ENCODE measurements around the gene PFDN1. TPM values are rescaled to one million over a fixed set of nuclear protein-coding genes. Genes with fewer than 3 reads are reported as not detected.
A peak's percentile ranks its signal among the peaks of the same experiment; 100 is the strongest.

Gene PFDN1
- total and polyA plus RNA-seq, 2 donors = 40.6 to 86.5 TPM

GRCh38 chr5:140255460-140256157 lies 47.3 kb downstream of the PFDN1 start:
- WGBS = 88% methylated on average over 4 of the region's 4 CpGs
- no peak for DNase-seq (ENCODE audit: extremely low spot score)
- Histone ChIP-seq H3K4me3 (ENCODE audit: low read depth, low read length) (no peak overlapping the region), H3K27ac (ENCODE audit: low read depth) (no peak overlapping the region), H3K4me1 (ENCODE audit: insufficient read depth) (no peaks in the 10 kb centered on the region), H3K36me3 (ENCODE audit: insufficient read depth) (no peaks in the 10 kb centered on the region)

- no peak overlapping the region for H3K4me3 ChIP-seq (ENCODE audit: low read depth, low read length)
- no peak for DNase-seq (ENCODE audit: extremely low spot score)
- WGBS = 32% methylated on average over 4 of the region's 4 CpGs
- H3K4me1 ChIP-seq (ENCODE audit: insufficient read depth) = no peaks in the 10 kb centered on the region
- H3K27ac ChIP-seq (ENCODE audit: low read depth) = no peak overlapping the region
- no peaks in the 10 kb centered on the region for H3K36me3 ChIP-seq (ENCODE audit: insufficient read depth)
Observed at GRCh38 chr5:140253985-140254384, 48.9 kb downstream of the PFDN1 start.

- WGBS = 96% methylated on average over 10 of the region's 10 CpGs
- no peak for DNase-seq (ENCODE audit: extremely low spot score)
- Histone ChIP-seq H3K36me3 (ENCODE audit: insufficient read depth) (no peaks in the 10 kb centered on the region), H3K27ac (ENCODE audit: low read depth) (no peak overlapping the region), H3K4me1 (ENCODE audit: insufficient read depth) (no peaks in the 10 kb centered on the region), H3K4me3 (ENCODE audit: low read depth, low read length) (no peak overlapping the region)
Observed at GRCh38 chr5:140252470-140253126, 50.3 kb downstream of the PFDN1 start.

GRCh38 chr5:140251527-140251973 lies 51.4 kb downstream of the PFDN1 start:
- no peak for DNase-seq (ENCODE audit: extremely low spot score)
- WGBS = 72% methylated on average over 5 of the region's 5 CpGs
- Histone ChIP-seq H3K4me1 (ENCODE audit: insufficient read depth) (no peaks in the 10 kb centered on the region), H3K36me3 (ENCODE audit: insufficient read depth) (no peaks in the 10 kb centered on the region), H3K27ac (ENCODE audit: low read depth) (no peak overlapping the region), H3K4me3 (ENCODE audit: low read depth, low read length) (no peak overlapping the region)

GRCh38 chr5:140250386-140250785 lies 52.5 kb downstream of the PFDN1 start:
- Histone ChIP-seq H3K4me1 (ENCODE audit: insufficient read depth) (no peaks in the 10 kb centered on the region), H3K27ac (ENCODE audit: low read depth) (no peak overlapping the region), H3K36me3 (ENCODE audit: insufficient read depth) (no peaks in the 10 kb centered on the region), H3K4me3 (ENCODE audit: low read depth, low read length) (no peak overlapping the region)
- DNase-seq (ENCODE audit: extremely low spot score) = no peak
- 89% methylated on average over 6 of the region's 6 CpGs for WGBS

- no peak for DNase-seq (ENCODE audit: extremely low spot score)
- Histone ChIP-seq H3K4me1 (ENCODE audit: insufficient read depth) (no peaks in the 10 kb centered on the region), H3K4me3 (ENCODE audit: low read depth, low read length) (no peak overlapping the region), H3K36me3 (ENCODE audit: insufficient read depth) (no peaks in the 10 kb centered on the region), H3K27ac (ENCODE audit: low read depth) (no peak overlapping the region)
- WGBS = 87% methylated on average over 5 of the region's 5 CpGs
Observed at GRCh38 chr5:140249536-140249935, 53.4 kb downstream of the PFDN1 start.

GRCh38 chr5:140248414-140248813 lies 54.5 kb downstream of the PFDN1 start:
- Histone ChIP-seq H3K36me3 (ENCODE audit: insufficient read depth) (no peaks in the 10 kb centered on the region), H3K27ac (ENCODE audit: low read depth) (no peak overlapping the region), H3K4me3 (ENCODE audit: low read depth, low read length) (no peak overlapping the region), H3K4me1 (ENCODE audit: insufficient read depth) (no peaks in the 10 kb centered on the region)
- 93% methylated on average over 3 of the region's 3 CpGs for WGBS
- DNase-seq (ENCODE audit: extremely low spot score) = no peak

GRCh38 chr5:140246378-140247122 lies 56.4 kb downstream of the PFDN1 start:
- no peak overlapping the region for H3K27ac ChIP-seq (ENCODE audit: low read depth)

GRCh38 chr5:140245926-140246325 lies 57.0 kb downstream of the PFDN1 start:
- 84% methylated on average over 7 of the region's 7 CpGs for WGBS
- no peak overlapping the region for H3K4me3 ChIP-seq (ENCODE audit: low read depth, low read length)

More at GRCh38 chr5:140246378-140247122, 56.4 kb downstream of the PFDN1 start:
- Histone ChIP-seq H3K4me1 (ENCODE audit: insufficient read depth) (no peaks in the 10 kb centered on the region), H3K4me3 (ENCODE audit: low read depth, low read length) (no peak overlapping the region), H3K36me3 (ENCODE audit: insufficient read depth) (no peaks in the 10 kb centered on the region)
- 29% methylated on average over 8 of the region's 8 CpGs for WGBS
- DNase-seq (ENCODE audit: extremely low spot score) = no peak

GRCh38 chr5:140245341-140245740 lies 57.6 kb downstream of the PFDN1 start:
- H3K4me3 ChIP-seq (ENCODE audit: low read depth, low read length) = no peak overlapping the region
- H3K27ac ChIP-seq (ENCODE audit: low read depth) = no peak overlapping the region
- no peak for DNase-seq (ENCODE audit: extremely low spot score)
- H3K36me3 ChIP-seq (ENCODE audit: insufficient read depth) = no peaks in the 10 kb centered on the region
- 53% methylated on average over 5 of the region's 5 CpGs for WGBS
- no peaks in the 10 kb centered on the region for H3K4me1 ChIP-seq (ENCODE audit: insufficient read depth)

More at GRCh38 chr5:140245926-140246325, 57.0 kb downstream of the PFDN1 start:
- no peak for DNase-seq (ENCODE audit: extremely low spot score)
- no peak overlapping the region for H3K27ac ChIP-seq (ENCODE audit: low read depth)
- H3K36me3 ChIP-seq (ENCODE audit: insufficient read depth) = no peaks in the 10 kb centered on the region
- H3K4me1 ChIP-seq (ENCODE audit: insufficient read depth) = no peaks in the 10 kb centered on the region

- Histone ChIP-seq H3K4me1 (ENCODE audit: insufficient read depth) (no peaks in the 10 kb centered on the region), H3K36me3 (ENCODE audit: insufficient read depth) (no peaks in the 10 kb centered on the region), H3K4me3 (ENCODE audit: low read depth, low read length) (no peak overlapping the region), H3K27ac (ENCODE audit: low read depth) (no peak overlapping the region)
- WGBS = 11% methylated on average over 14 of the region's 14 CpGs
- peak; percentile 54 for DNase-seq (ENCODE audit: extremely low spot score)
Observed at GRCh38 chr5:140244525-140245025, 58.3 kb downstream of the PFDN1 start.

GRCh38 chr5:140243706-140244250 lies 59.1 kb downstream of the PFDN1 start:
- Histone ChIP-seq H3K4me1 (ENCODE audit: insufficient read depth) (no peaks in the 10 kb centered on the region), H3K4me3 (ENCODE audit: low read depth, low read length) (no peak overlapping the region), H3K27ac (ENCODE audit: low read depth) (no peak overlapping the region), H3K36me3 (ENCODE audit: insufficient read depth) (no peaks in the 10 kb centered on the region)
- no peak for DNase-seq (ENCODE audit: extremely low spot score)
- 70% methylated on average over 4 of the region's 4 CpGs for WGBS

- H3K4me3 ChIP-seq (ENCODE audit: low read depth, low read length) = no peak overlapping the region
- H3K4me1 ChIP-seq (ENCODE audit: insufficient read depth) = no peaks in the 10 kb centered on the region
- no peak overlapping the region for H3K27ac ChIP-seq (ENCODE audit: low read depth)
- 88% methylated on average over 4 of the region's 4 CpGs for WGBS
- no peak for DNase-seq (ENCODE audit: extremely low spot score)
- H3K36me3 ChIP-seq (ENCODE audit: insufficient read depth) = no peaks in the 10 kb centered on the region
Observed at GRCh38 chr5:140242890-140243585, 59.9 kb downstream of the PFDN1 start.

Measured in urinary bladder (tissue), 4 donors.